GM12875 (cell line): ENCODE results near the gene SLC25A23.

Source experiments
- H3K4me3 ChIP-seq: one replicate; pipeline ENCODE4 v1.5.1; 2011; ENCODE audit warnings: low read depth, low read length, control low read depth
- TF ChIP-seq, protein P1 (sequence below): IDR thresholded peaks from 2 replicates; pipeline ENCODE4 v1.5.1; 2011; ENCODE audit warnings: low read depth, mild to moderate bottlenecking, control low read depth, inconsistent platforms, low read length, moderate library complexity, borderline replicate concordance; ENCODE audit not compliant: insufficient read depth

SLC25A23 gene

GRCh38 chr19:6421075-6422014, 38.2 kb downstream of the SLC25A23 start:
- TF ChIP-seq, protein P1, sequence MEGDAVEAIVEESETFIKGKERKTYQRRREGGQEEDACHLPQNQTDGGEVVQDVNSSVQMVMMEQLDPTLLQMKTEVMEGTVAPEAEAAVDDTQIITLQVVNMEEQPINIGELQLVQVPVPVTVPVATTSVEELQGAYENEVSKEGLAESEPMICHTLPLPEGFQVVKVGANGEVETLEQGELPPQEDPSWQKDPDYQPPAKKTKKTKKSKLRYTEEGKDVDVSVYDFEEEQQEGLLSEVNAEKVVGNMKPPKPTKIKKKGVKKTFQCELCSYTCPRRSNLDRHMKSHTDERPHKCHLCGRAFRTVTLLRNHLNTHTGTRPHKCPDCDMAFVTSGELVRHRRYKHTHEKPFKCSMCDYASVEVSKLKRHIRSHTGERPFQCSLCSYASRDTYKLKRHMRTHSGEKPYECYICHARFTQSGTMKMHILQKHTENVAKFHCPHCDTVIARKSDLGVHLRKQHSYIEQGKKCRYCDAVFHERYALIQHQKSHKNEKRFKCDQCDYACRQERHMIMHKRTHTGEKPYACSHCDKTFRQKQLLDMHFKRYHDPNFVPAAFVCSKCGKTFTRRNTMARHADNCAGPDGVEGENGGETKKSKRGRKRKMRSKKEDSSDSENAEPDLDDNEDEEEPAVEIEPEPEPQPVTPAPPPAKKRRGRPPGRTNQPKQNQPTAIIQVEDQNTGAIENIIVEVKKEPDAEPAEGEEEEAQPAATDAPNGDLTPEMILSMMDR, result no peak
- no peak overlapping the region for H3K4me3 ChIP-seq

DNA sequence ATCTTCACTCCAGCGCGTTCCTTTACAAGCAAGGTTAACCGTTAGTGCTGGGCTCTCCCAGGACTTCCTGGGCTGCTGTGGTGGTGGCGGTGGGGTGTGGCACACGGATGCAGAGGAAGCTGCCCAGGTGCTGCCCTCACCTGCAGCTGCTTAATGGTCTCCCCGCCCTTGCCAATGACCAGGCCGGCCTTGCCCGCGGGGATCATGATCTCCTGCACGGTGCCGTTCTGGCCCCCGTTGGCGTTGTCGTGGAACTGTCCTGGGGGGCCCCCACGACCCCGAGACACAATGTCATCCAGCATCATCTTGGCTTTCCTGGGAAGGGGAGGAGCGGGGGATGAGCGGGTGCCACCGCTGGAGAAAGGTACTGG, 41.0 kb downstream of the SLC25A23 start:
- H3K4me3 ChIP-seq, result no peak overlapping the region
- TF ChIP-seq, protein P1, result no peak

- no peak overlapping the region for H3K4me3 ChIP-seq
- TF ChIP-seq, protein P1, result no peak
Measured at GRCh38 chr19:6417713-6418561, 41.7 kb downstream of the SLC25A23 start.

DNA sequence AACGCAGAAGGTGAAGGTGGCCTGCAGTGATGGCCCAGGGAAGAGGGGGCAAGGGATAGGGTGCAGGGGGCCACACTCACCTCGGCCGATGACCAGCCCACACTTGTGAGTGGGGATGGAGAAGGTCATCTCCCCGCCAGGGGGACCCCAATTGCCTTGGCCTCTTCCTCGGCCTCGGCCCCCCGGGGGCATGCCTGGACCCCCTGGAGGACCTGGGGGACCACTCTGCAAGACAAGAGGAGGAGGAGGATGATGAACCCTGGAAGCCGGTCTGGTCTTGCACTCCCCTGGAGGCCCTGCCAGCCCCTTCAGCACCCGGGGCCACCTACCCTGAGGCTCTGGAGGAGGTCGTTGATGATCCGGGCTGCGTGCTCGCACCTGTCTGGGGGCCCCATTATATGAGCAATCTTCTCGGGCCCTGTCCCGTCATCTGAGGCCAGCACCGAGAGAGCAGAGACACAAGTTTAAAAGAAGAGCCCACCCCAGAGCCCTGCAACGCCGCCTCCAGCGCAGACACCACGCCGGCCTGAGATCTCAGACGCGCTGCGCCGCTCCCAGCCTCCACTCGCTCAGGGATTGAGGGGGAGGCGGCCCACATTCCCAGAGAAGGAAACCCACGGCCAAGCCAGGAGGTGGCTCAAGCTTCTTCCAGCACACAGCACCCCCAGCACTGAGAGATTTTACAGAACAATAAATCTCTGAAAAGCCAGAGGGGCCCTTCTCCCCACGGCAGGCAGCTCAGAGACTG, 42.8 kb downstream of the SLC25A23 start:
- TF ChIP-seq, protein P1, result no peak
- H3K4me3 ChIP-seq, result no peak overlapping the region

DNA sequence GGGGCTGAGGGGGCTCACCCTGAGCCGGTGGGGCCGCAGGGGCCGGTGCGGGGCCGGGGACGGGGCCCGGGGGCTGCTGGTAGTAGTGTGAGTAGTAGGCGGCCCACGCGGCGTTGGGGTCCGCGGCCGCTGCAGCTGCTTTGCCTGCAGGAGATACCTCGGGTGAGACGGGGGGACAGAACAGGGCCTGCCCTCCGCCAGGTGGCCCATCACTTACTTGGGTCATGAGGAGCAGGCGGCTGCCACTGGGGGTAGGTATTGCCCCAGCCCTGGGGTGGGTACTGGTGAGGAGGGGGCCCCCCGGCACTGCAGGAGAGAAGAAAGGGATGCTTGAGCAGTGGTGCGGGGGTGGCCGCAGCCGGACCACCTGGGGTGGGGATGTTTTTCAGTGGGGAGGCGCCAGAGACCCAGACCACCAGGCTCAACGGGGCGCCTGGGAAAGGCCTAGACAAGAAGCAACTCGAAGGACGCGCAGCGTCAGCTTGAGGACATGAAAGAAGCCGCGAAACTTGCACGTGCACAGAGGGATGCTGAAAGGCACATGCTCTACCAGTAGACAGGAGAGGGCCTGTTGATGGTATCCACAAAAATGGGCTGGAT, 43.9 kb downstream of the SLC25A23 start:
- H3K4me3 ChIP-seq, result no peak overlapping the region
- TF ChIP-seq, protein P1, result no peak

GRCh38 chr19:6414793-6415590, 44.6 kb downstream of the SLC25A23 start:
- TF ChIP-seq, protein P1, result no peak

More at GRCh38 chr19:6414793-6415590, 44.6 kb downstream of the SLC25A23 start:
- H3K4me3 ChIP-seq, result no peak overlapping the region
